ENCODE results near the gene IL22RA2. TPM values are rescaled to one million over a fixed set of nuclear protein-coding genes. Genes with fewer than 3 reads are reported as not detected.

IL22RA2 gene
- total and polyA plus RNA-seq, 7 experiments from 2014 or later: not detected

- H3K4me1 ChIP-seq (ENCODE audit: control insufficient read depth in 2 of 2, insufficient read depth in 2 of 2, low read length in 2 of 2): no peaks in the 10 kb centered on the region
- Mint-ChIP-seq H3K9me3 (peaks cover 6 to 72% (median 32%) of the 10 kb centered on the region in 11 donors), H3K36me3 (peaks cover 0 to 12% (median 7%) of the 10 kb centered on the region in 5 donors), H3K27ac (no peak overlapping the region), H3K4me3 (no peak overlapping the region), H3K4me1 (no peaks in the 10 kb centered on the region), H3K27me3 (peaks cover 6 to 18% (median 8%) of the 10 kb centered on the region in 5 donors)
- ATAC-seq (no peak), DNase-seq (no peak)
- intact Hi-C loops (cut with micrococcal nuclease): no loop called here
- ChIA-PET POLR2A (no interaction called here), CTCF (no interaction called here)
- H3K27me3 ChIP-seq (ENCODE audit: control insufficient read depth in 2 of 2, insufficient read depth in 2 of 2, low read length in 2 of 2): no peaks in the 10 kb centered on the region
- H3K36me3 ChIP-seq (ENCODE audit: control insufficient read depth in 2 of 3, insufficient read depth in 3 of 3, low read length in 3 of 3): no peaks in the 10 kb centered on the region
- H3K4me3 ChIP-seq (ENCODE audit: low read length): no peak overlapping the region
- no peak overlapping the region for H3K27ac ChIP-seq (ENCODE audit: low read depth, low read length)
- H3K9me3 ChIP-seq (ENCODE audit: control insufficient read depth in 2 of 3, low read length in 3 of 3): peaks cover 0 to 37% (median 0%) of the 10 kb centered on the region in 3 experiments
These were observed 8.6 kb upstream of the IL22RA2 start for GRCh38 chr6:137181891-137182653.

- CTCF ChIA-PET: no interaction called here
These were observed 4.2 kb upstream of the IL22RA2 start for GRCh38 chr6:137177611-137178010.

GRCh38 chr6:137176729-137177128, 3.3 kb upstream of the IL22RA2 start:
- CTCF ChIA-PET: no interaction called here

More at GRCh38 chr6:137177611-137178010, 4.2 kb upstream of the IL22RA2 start:
- Mint-ChIP-seq H3K4me1 (no peaks in the 10 kb centered on the region), H3K9me3 (peaks cover 3 to 29% (median 18%) of the 10 kb centered on the region in 11 donors), H3K27ac (no peak overlapping the region), H3K27me3 (peaks cover 6 to 16% (median 8%) of the 10 kb centered on the region in 5 donors), H3K4me3 (no peak overlapping the region), H3K36me3 (peaks cover 0 to 12% (median 4%) of the 10 kb centered on the region in 5 donors)
- H3K27me3 ChIP-seq (ENCODE audit: control insufficient read depth in 2 of 2, insufficient read depth in 2 of 2, low read length in 2 of 2): no peaks in the 10 kb centered on the region
- no peaks in the 10 kb centered on the region for H3K4me1 ChIP-seq (ENCODE audit: control insufficient read depth in 2 of 2, insufficient read depth in 2 of 2, low read length in 2 of 2)
- POLR2A ChIA-PET: no interaction called here
- peaks cover 0 to 16% (median 0%) of the 10 kb centered on the region in 3 experiments for H3K9me3 ChIP-seq (ENCODE audit: control insufficient read depth in 2 of 3, low read length in 3 of 3)
- no peak overlapping the region for H3K4me3 ChIP-seq (ENCODE audit: low read length)
- DNase-seq: no peak
- no peak overlapping the region for H3K27ac ChIP-seq (ENCODE audit: low read depth, low read length)
- ATAC-seq: no peak
- intact Hi-C loops (cut with micrococcal nuclease): no loop called here
- no peaks in the 10 kb centered on the region for H3K36me3 ChIP-seq (ENCODE audit: control insufficient read depth in 2 of 3, insufficient read depth in 3 of 3, low read length in 3 of 3)

DNA sequence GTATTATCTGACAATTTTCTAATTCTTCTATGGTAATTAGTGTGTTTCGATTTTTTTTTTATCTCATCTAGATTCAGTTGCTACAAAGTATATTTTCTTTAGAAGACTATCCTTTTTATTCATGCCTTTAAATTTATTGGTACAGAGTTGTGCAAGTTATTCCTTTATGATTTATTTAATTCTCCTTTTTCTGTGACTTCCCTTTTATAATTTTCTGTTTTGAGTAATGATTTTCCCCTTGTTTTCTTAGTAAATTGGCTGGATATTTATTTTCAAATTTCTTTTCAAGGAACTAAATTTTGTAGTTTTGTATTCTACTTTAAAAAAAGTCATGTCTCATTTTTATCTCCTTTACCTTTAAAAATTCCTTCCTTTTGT, 2.4 kb upstream of the IL22RA2 start:
- peaks cover 0 to 12% (median 0%) of the 10 kb centered on the region in 5 donors for H3K36me3 Mint-ChIP-seq
- Histone ChIP-seq H3K9me3 (ENCODE audit: control insufficient read depth in 2 of 3, low read length in 3 of 3) (peaks cover 0 to 6% (median 0%) of the 10 kb centered on the region in 3 experiments), H3K4me1 (ENCODE audit: control insufficient read depth in 2 of 2, insufficient read depth in 2 of 2, low read length in 2 of 2) (no peaks in the 10 kb centered on the region), H3K27me3 (ENCODE audit: control insufficient read depth in 2 of 2, insufficient read depth in 2 of 2, low read length in 2 of 2) (no peaks in the 10 kb centered on the region), H3K4me3 (ENCODE audit: low read length) (no peak overlapping the region), H3K27ac (ENCODE audit: low read depth, low read length) (no peak overlapping the region), H3K36me3 (ENCODE audit: control insufficient read depth in 2 of 3, insufficient read depth in 3 of 3, low read length in 3 of 3) (no peaks in the 10 kb centered on the region)
- H3K27ac Mint-ChIP-seq: no peak overlapping the region
- no peak for DNase-seq
- ChIA-PET CTCF (no interaction called here), POLR2A (no interaction called here)
- peaks cover 6 to 16% (median 8%) of the 10 kb centered on the region in 5 donors for H3K27me3 Mint-ChIP-seq
- no peak for ATAC-seq
- peaks cover 3 to 16% (median 9%) of the 10 kb centered on the region in 11 donors for H3K9me3 Mint-ChIP-seq
- no peak overlapping the region for H3K4me3 Mint-ChIP-seq
- H3K4me1 Mint-ChIP-seq: peaks cover 0 to 10% (median 0%) of the 10 kb centered on the region in 7 donors
- intact Hi-C loops (cut with micrococcal nuclease): no loop called here

More at GRCh38 chr6:137176729-137177128, 3.3 kb upstream of the IL22RA2 start:
- H3K4me1 ChIP-seq (ENCODE audit: control insufficient read depth in 2 of 2, insufficient read depth in 2 of 2, low read length in 2 of 2): no peaks in the 10 kb centered on the region
- no peak overlapping the region for H3K4me3 ChIP-seq (ENCODE audit: low read length)
- Mint-ChIP-seq H3K4me1 (peaks cover 0 to 3% (median 0%) of the 10 kb centered on the region in 7 donors), H3K9me3 (peaks cover 3 to 20% (median 14%) of the 10 kb centered on the region in 11 donors), H3K27me3 (peaks cover 6 to 16% (median 8%) of the 10 kb centered on the region in 5 donors), H3K4me3 (no peak overlapping the region), H3K27ac (no peak overlapping the region), H3K36me3 (peaks cover 0 to 13% (median 0%) of the 10 kb centered on the region in 5 donors)
- DNase-seq (no peak), ATAC-seq (no peak)
- POLR2A ChIA-PET: no interaction called here
- no peak overlapping the region for H3K27ac ChIP-seq (ENCODE audit: low read depth, low read length)
- H3K9me3 ChIP-seq (ENCODE audit: control insufficient read depth in 2 of 3, low read length in 3 of 3): peaks cover 0 to 11% (median 0%) of the 10 kb centered on the region in 3 experiments
- H3K27me3 ChIP-seq (ENCODE audit: control insufficient read depth in 2 of 2, insufficient read depth in 2 of 2, low read length in 2 of 2): no peaks in the 10 kb centered on the region
- intact Hi-C loops (cut with micrococcal nuclease): no loop called here
- H3K36me3 ChIP-seq (ENCODE audit: control insufficient read depth in 2 of 3, insufficient read depth in 3 of 3, low read length in 3 of 3): no peaks in the 10 kb centered on the region

DNA sequence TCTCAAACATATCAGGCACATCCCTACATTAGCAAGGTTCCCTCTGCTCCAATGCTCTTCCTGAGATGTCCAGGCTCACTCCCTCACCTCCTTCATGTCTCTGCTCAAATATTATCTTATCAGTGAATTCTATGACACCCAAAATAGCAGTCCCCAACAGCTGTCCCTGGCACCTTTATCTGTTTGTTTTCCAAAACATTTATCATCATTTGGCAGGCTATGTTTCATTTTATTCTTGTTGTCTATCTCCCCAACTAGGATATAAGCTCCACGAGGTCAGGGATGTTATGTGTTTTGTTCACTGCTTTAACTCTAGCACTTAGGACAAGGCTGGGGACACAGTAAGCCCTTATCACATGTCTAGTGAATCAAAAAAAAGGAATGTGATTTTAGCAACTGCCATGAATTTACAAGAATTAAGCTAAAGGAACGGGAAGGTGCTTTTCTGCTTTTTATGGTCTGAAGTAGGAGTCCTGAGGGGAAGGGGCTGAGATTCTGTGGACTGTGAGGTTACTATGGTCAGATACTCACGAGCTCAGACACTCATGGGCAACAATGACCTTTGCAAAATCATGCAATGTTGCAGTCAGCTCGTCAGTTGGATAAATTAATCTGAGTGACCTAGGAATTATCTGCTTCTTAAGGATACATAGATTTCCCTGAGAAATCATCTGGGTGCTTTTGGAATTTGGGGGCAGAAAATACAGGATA, 1.9 kb upstream of the IL22RA2 start:
- no peak overlapping the region for H3K4me3 ChIP-seq (ENCODE audit: low read length)
- no peak for DNase-seq

DNA sequence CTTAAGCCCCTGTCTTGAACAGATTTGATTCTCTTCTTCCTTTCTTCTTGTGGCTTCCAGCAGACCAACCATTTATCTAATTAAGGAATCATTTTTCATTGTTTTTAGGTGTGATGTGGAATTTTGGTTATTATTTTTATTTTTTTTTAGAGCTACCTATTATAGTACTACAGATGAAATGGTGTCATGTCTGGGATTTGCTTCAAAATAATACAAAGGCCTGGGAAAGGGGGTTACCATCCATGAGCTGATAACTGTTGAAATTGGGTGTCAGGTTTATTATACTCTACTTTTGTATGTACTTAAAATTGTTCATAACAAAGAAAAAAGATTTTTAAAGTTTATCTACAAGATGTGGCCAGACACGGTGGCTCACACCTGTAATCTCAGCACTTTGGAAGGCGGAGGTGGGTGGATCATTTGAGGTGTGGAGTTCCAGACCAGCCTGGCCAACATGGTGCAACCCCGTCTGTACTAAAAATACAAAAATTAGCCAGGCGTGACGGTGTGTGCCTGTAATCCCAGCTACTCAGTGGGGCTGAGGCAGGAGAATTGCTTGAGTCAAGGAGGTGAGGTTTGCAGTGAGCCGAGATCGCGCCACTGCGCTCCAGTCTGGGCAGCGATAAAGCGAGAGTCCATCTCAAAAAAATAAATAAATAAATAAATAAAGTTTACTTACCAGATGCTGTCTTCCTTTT, 561 bp downstream of the IL22RA2 start:
- H3K4me1 Mint-ChIP-seq: peaks cover 0 to 16% (median 0%) of the 10 kb centered on the region in 7 donors
- no peak overlapping the region for H3K27ac Mint-ChIP-seq
- no peak for ATAC-seq
- H3K9me3 Mint-ChIP-seq: peaks cover 0 to 11% (median 0%) of the 10 kb centered on the region in 11 donors
- Histone ChIP-seq H3K27me3 (ENCODE audit: control insufficient read depth in 2 of 2, insufficient read depth in 2 of 2, low read length in 2 of 2) (no peaks in the 10 kb centered on the region), H3K4me3 (ENCODE audit: low read length) (no peak overlapping the region), H3K9me3 (ENCODE audit: control insufficient read depth in 2 of 3, low read length in 3 of 3) (no peaks in the 10 kb centered on the region), H3K4me1 (ENCODE audit: control insufficient read depth in 2 of 2, insufficient read depth in 2 of 2, low read length in 2 of 2) (no peaks in the 10 kb centered on the region), H3K27ac (ENCODE audit: low read depth, low read length) (no peak overlapping the region), H3K36me3 (ENCODE audit: control insufficient read depth in 2 of 3, insufficient read depth in 3 of 3, low read length in 3 of 3) (no peaks in the 10 kb centered on the region)
- peaks cover 0 to 16% (median 0%) of the 10 kb centered on the region in 5 donors for H3K27me3 Mint-ChIP-seq
- DNase-seq: no peak
- ChIA-PET CTCF (no interaction called here), POLR2A (no interaction called here)
- no peak overlapping the region for H3K4me3 Mint-ChIP-seq
- intact Hi-C loops (cut with micrococcal nuclease): no loop called here
- H3K36me3 Mint-ChIP-seq: peaks cover 0 to 14% (median 0%) of the 10 kb centered on the region in 5 donors

More for the DNA sequence above, 1.9 kb upstream of the IL22RA2 start:
- no peak overlapping the region for H3K27ac Mint-ChIP-seq
- peaks cover 0 to 14% (median 6%) of the 10 kb centered on the region in 11 donors for H3K9me3 Mint-ChIP-seq
- Histone ChIP-seq H3K27ac (ENCODE audit: low read depth, low read length) (no peak overlapping the region), H3K27me3 (ENCODE audit: control insufficient read depth in 2 of 2, insufficient read depth in 2 of 2, low read length in 2 of 2) (no peaks in the 10 kb centered on the region), H3K9me3 (ENCODE audit: control insufficient read depth in 2 of 3, low read length in 3 of 3) (peaks cover 0 to under 1% (median 0%) of the 10 kb centered on the region in 3 experiments), H3K4me1 (ENCODE audit: control insufficient read depth in 2 of 2, insufficient read depth in 2 of 2, low read length in 2 of 2) (no peaks in the 10 kb centered on the region), H3K36me3 (ENCODE audit: control insufficient read depth in 2 of 3, insufficient read depth in 3 of 3, low read length in 3 of 3) (no peaks in the 10 kb centered on the region)
- no peak for ATAC-seq
- no peak overlapping the region for H3K4me3 Mint-ChIP-seq
- H3K36me3 Mint-ChIP-seq: peaks cover 0 to 9% (median 0%) of the 10 kb centered on the region in 5 donors
- peaks cover 6 to 16% (median 8%) of the 10 kb centered on the region in 5 donors for H3K27me3 Mint-ChIP-seq
- H3K4me1 Mint-ChIP-seq: peaks cover 0 to 14% (median 0%) of the 10 kb centered on the region in 7 donors
- ChIA-PET POLR2A (no interaction called here), CTCF (no interaction called here)
- intact Hi-C loops (cut with micrococcal nuclease): no loop called here
